GM12892 (cell line): Measurements from ENCODE around the gene GLT1D1.

Experiments
- POLR2A ChIP-seq: IDR thresholded peaks from 2 replicates; pipeline ENCODE4 v1.6.1; 2011; ENCODE audit warnings: low read depth, low read length, control low read depth
- POLR2AphosphoS5 ChIP-seq: IDR thresholded peaks from 2 replicates; pipeline ENCODE4 v1.6.1; 2011; ENCODE audit warnings: low read depth, low read length, control low read depth

GRCh38 chr12:128977441-128977840 lies 124.2 kb downstream of the GLT1D1 start:
- no peak for TF ChIP-seq POLR2A
- TF ChIP-seq POLR2AphosphoS5, result no peak
